ENCODE measurements around the gene SHH. TPM values are rescaled to one million over a fixed set of nuclear protein-coding genes. Genes with fewer than 3 reads are reported as not detected.

Gene SHH
- total RNA-seq, 4 donors from 2014 or later: 0.21 to 0.68 TPM; not detected in 2

GRCh38 chr7:155759740-155760430 is 52.4 kb downstream of the SHH start:
- Histone ChIP-seq H3K36me3 (peaks cover 14% of the 10 kb centered on the region), H3K4me1 (peaks cover 13% of the 10 kb centered on the region), H3K27ac (no peak overlapping the region), H3K9me3 (no peaks in the 10 kb centered on the region), H3K4me3 (no peak overlapping the region), H3K27me3 (no peaks in the 10 kb centered on the region)
- DNase-seq (ENCODE audit: low spot score in 2 of 2): no peak
- 89% methylated on average over 9 of the region's 9 CpGs for WGBS
- TF ChIP-seq CTCF (IDR thresholded peaks at IDR 0.05) (no peak), EP300 (IDR thresholded peaks at IDR 0.05) (no peak), POLR2AphosphoS5 (IDR thresholded peaks at IDR 0.05) (no peak), POLR2A (IDR thresholded peaks at IDR 0.05) (no peak)

- Histone ChIP-seq H3K27ac (no peak overlapping the region), H3K27me3 (no peaks in the 10 kb centered on the region), H3K36me3 (no peaks in the 10 kb centered on the region), H3K4me3 (no peak overlapping the region), H3K9me3 (no peaks in the 10 kb centered on the region), H3K4me1 (peaks cover 26% of the 10 kb centered on the region)
- no peak for DNase-seq (ENCODE audit: low spot score in 2 of 2)
- 94% methylated on average over 6 of the region's 10 CpGs for WGBS
- TF ChIP-seq CTCF (IDR thresholded peaks at IDR 0.05) (no peak), EP300 (IDR thresholded peaks at IDR 0.05) (no peak), POLR2AphosphoS5 (IDR thresholded peaks at IDR 0.05) (no peak), POLR2A (IDR thresholded peaks at IDR 0.05) (no peak)
These were observed 53.9 kb downstream of the SHH start for GRCh38 chr7:155758348-155758747.

- no peak overlapping the region for H3K4me3 ChIP-seq
- H3K27me3 ChIP-seq: no peaks in the 10 kb centered on the region
- H3K36me3 ChIP-seq: no peaks in the 10 kb centered on the region
- peaks cover 31% of the 10 kb centered on the region for H3K4me1 ChIP-seq
- WGBS: 90% methylated on average over 9 of the region's 9 CpGs
- no peaks in the 10 kb centered on the region for H3K9me3 ChIP-seq
- no peak for DNase-seq (ENCODE audit: low spot score in 2 of 2)
- H3K27ac ChIP-seq: no peak overlapping the region
- no peak for TF ChIP-seq POLR2AphosphoS5 (IDR thresholded peaks at IDR 0.05)
- TF ChIP-seq POLR2A (IDR thresholded peaks at IDR 0.05): no peak
- TF ChIP-seq EP300 (IDR thresholded peaks at IDR 0.05): no peak
- no peak for TF ChIP-seq CTCF (IDR thresholded peaks at IDR 0.05)
These were observed 55.9 kb downstream of the SHH start for GRCh38 chr7:155756322-155756721.

- no peak for DNase-seq (ENCODE audit: low spot score in 2 of 2)
- no peak overlapping the region for H3K27ac ChIP-seq
- no peaks in the 10 kb centered on the region for H3K27me3 ChIP-seq
- TF ChIP-seq EP300 (IDR thresholded peaks at IDR 0.05) (no peak), POLR2AphosphoS5 (IDR thresholded peaks at IDR 0.05) (no peak), POLR2A (IDR thresholded peaks at IDR 0.05) (no peak), CTCF (IDR thresholded peaks at IDR 0.05) (no peak)
- H3K9me3 ChIP-seq: no peaks in the 10 kb centered on the region
- 89% methylated on average over 3 of the region's 3 CpGs for WGBS
- peaks cover 31% of the 10 kb centered on the region for H3K4me1 ChIP-seq
- no peak overlapping the region for H3K4me3 ChIP-seq
- no peaks in the 10 kb centered on the region for H3K36me3 ChIP-seq
These were observed 57.2 kb downstream of the SHH start for GRCh38 chr7:155755026-155755425.

GRCh38 chr7:155754165-155754564 is 58.1 kb downstream of the SHH start:
- no peak for DNase-seq (ENCODE audit: low spot score in 2 of 2)
- H3K4me3 ChIP-seq: no peak overlapping the region

More at GRCh38 chr7:155754165-155754564, 58.1 kb downstream of the SHH start:
- Histone ChIP-seq H3K36me3 (no peaks in the 10 kb centered on the region), H3K9me3 (no peaks in the 10 kb centered on the region), H3K27me3 (no peaks in the 10 kb centered on the region), H3K27ac (no peak overlapping the region), H3K4me1 (peaks cover 36% of the 10 kb centered on the region)
- no peak for TF ChIP-seq POLR2A (IDR thresholded peaks at IDR 0.05)
- no peak for TF ChIP-seq EP300 (IDR thresholded peaks at IDR 0.05)
- no peak for TF ChIP-seq POLR2AphosphoS5 (IDR thresholded peaks at IDR 0.05)
- TF ChIP-seq CTCF (IDR thresholded peaks at IDR 0.05): no peak
